NB4 (cell line): ENCODE data around the gene DHRS11.

Experiments
- DNase-seq: peaks from one replicate; pipeline ENCODE4 v3.0.0; 2010; ENCODE audit warnings: low read depth
- H3K4me3 ChIP-seq: one replicate; pipeline ENCODE4 v1.5.1; 2011; ENCODE audit warnings: mild to moderate bottlenecking, low read depth, low read length, moderate library complexity
- MYC ChIP-seq: IDR thresholded peaks from 2 replicates; pipeline ENCODE4 v1.6.1; 2011; ENCODE audit warnings: low read depth, low read length
- POLR2A ChIP-seq: IDR thresholded peaks from 2 replicates; pipeline ENCODE4 v1.6.1; 2011; ENCODE audit warnings: mild to moderate bottlenecking; ENCODE audit not compliant: insufficient read length; ENCODE audit errors: extremely low read depth
- TF ChIP-seq, protein P1 (sequence below): IDR thresholded peaks from 2 replicates; pipeline ENCODE4 v1.6.1; 2011; ENCODE audit warnings: low read depth, low read length
- TF ChIP-seq, protein P2 (sequence below): IDR thresholded peaks from one replicate; pipeline ENCODE4 v1.5.1; 2012; ENCODE audit warnings: low read depth, low read length

DHRS11 gene

DNA sequence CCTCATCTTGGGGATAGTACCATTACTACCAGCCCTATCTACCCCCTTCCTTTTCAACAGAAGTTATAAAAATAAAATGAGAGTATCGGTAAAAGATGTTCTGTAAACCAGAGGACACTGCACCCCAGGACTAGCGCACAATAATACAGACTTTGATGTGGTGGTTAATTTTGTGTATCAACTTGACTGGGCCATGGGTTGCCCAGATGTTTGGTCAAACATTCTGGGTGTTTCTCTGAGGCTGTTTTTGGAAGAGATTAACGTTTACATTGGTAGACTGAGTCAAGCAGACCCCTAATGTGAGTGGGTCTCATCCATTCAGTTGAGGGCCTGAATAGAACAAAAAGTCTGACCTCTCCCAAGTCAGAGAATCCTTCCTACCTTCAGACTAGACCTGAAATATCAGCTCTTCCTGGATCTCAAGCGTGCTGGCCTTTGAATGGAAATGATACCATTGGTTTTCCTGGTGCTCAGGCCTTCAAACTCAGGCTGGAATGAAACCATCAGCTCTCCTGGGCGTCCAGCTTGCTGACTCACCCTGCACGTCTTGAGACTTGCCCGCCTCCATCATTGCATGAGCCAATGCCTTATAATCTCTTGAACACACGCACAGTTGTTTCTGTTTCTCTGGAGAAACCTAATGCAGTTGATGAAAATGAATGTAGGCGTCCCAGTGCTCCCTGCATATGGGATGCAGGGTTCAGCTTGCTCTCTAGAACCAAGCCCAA lies 19.8 kb downstream of the DHRS11 start:
- TF ChIP-seq, protein P1, sequence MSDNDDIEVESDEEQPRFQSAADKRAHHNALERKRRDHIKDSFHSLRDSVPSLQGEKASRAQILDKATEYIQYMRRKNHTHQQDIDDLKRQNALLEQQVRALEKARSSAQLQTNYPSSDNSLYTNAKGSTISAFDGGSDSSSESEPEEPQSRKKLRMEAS: no peak
- TF ChIP-seq, protein P2, sequence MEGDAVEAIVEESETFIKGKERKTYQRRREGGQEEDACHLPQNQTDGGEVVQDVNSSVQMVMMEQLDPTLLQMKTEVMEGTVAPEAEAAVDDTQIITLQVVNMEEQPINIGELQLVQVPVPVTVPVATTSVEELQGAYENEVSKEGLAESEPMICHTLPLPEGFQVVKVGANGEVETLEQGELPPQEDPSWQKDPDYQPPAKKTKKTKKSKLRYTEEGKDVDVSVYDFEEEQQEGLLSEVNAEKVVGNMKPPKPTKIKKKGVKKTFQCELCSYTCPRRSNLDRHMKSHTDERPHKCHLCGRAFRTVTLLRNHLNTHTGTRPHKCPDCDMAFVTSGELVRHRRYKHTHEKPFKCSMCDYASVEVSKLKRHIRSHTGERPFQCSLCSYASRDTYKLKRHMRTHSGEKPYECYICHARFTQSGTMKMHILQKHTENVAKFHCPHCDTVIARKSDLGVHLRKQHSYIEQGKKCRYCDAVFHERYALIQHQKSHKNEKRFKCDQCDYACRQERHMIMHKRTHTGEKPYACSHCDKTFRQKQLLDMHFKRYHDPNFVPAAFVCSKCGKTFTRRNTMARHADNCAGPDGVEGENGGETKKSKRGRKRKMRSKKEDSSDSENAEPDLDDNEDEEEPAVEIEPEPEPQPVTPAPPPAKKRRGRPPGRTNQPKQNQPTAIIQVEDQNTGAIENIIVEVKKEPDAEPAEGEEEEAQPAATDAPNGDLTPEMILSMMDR: no peak
- no peak for TF ChIP-seq POLR2A
- TF ChIP-seq MYC: no peak
- no peak overlapping the region for H3K4me3 ChIP-seq

DNA sequence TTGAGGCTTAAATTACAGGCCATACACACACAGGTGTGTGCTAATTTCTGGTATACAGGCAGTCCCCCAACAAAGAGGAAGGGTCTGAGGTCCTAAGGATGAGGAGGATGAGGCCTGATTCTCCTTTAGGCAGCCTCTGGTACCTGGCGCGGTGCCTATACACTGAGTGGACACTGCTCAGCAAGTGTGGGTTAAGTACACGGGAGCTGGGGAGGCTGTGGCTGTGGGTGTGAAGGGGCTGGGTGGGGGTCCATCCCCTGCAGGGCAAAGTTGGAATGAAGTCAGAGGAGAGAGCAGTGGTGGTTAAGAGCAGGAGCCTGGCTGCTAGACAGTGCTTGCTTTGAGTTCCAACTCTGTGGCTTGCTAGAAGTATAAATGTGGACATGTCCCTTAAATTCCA lies 20.6 kb downstream of the DHRS11 start:
- TF ChIP-seq, protein P1: no peak
- TF ChIP-seq MYC: no peak
- TF ChIP-seq, protein P2: no peak
- TF ChIP-seq POLR2A: no peak
- no peak overlapping the region for H3K4me3 ChIP-seq
- DNase-seq: no peak

More for the DNA sequence above, 19.8 kb downstream of the DHRS11 start:
- no peak for DNase-seq

DNA sequence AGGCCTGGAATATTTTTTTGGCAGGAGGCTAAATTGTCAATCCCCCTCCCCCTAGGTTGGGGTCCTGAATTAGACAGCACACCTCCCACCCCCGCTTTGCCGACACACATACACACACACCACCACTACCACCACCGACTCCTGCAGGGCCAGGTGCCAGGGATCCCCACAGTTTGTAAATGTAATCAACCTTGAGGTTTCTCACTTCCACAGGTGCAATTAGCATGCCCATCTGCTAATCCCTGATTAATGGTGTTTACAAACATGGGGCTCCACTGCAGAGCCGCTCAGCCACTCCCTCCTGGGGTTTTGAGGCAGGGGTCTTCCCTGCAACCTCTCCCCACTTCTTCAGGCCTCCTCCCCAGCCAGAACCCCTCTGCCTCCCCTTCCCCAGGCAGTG lies 21.5 kb downstream of the DHRS11 start:
- TF ChIP-seq, protein P1: no peak
- TF ChIP-seq MYC (no peak), POLR2A (no peak)
- TF ChIP-seq, protein P2: no peak

DNA sequence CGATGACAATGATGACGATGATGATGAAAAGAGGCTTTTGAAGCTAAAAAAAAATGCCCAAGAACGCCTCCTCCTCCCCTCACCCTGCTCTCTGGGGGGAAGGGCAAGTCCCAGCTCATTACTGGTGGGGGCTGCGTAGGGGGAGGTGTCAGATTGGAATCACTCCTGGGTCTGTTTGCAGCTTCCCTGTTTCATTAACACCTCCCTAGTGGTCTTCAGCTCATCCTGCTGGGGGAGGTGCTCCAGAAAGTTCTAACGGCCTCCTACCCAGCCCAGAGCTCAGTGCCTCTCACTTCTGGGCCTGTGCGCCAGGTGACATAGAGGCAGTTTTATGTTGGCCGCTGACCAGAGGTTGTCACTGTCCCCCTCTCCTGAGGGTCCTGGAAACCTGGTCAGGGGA lies 22.4 kb downstream of the DHRS11 start:
- DNase-seq: no peak
- H3K4me3 ChIP-seq: no peak overlapping the region
- TF ChIP-seq, protein P2: no peak
- TF ChIP-seq MYC (no peak), POLR2A (no peak)
- TF ChIP-seq, protein P1: no peak

More for the DNA sequence above, 21.5 kb downstream of the DHRS11 start:
- no peak overlapping the region for H3K4me3 ChIP-seq
- DNase-seq: no peak

DNA sequence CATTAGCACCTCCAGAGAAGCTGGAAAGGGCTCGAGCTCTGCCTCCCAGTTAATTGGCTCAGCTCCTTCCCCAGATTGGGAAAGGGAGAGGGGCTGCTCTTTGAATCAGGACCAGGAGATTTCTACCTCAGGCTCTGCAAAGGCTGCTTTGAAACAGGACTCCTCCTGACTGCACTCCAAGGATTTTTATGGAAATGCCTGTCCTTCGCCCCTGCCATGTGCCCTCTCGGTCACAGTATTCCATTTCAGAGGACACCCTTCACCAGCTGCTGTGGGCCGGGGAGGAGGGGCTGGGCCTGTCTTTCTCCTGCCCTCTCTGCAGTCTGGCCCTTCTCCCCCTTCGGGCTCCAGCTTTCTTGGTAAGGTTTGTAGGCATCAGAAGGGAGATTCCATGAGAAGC lies 23.3 kb downstream of the DHRS11 start:
- TF ChIP-seq, protein P2: no peak
- TF ChIP-seq, protein P1: no peak
- no peak for TF ChIP-seq POLR2A
- no peak for TF ChIP-seq MYC
- DNase-seq: no peak
- H3K4me3 ChIP-seq: no peak overlapping the region
